NCI-H128 (cell line): ENCODE measurements around the gene RGS19.

Source experiments
- DNase-seq: peaks from one replicate; lab custom pipeline; 2025; ENCODE audit not compliant: unreplicated experiment; lab: John Stamatoyannopoulos, UW

The RGS19 gene

DNA sequence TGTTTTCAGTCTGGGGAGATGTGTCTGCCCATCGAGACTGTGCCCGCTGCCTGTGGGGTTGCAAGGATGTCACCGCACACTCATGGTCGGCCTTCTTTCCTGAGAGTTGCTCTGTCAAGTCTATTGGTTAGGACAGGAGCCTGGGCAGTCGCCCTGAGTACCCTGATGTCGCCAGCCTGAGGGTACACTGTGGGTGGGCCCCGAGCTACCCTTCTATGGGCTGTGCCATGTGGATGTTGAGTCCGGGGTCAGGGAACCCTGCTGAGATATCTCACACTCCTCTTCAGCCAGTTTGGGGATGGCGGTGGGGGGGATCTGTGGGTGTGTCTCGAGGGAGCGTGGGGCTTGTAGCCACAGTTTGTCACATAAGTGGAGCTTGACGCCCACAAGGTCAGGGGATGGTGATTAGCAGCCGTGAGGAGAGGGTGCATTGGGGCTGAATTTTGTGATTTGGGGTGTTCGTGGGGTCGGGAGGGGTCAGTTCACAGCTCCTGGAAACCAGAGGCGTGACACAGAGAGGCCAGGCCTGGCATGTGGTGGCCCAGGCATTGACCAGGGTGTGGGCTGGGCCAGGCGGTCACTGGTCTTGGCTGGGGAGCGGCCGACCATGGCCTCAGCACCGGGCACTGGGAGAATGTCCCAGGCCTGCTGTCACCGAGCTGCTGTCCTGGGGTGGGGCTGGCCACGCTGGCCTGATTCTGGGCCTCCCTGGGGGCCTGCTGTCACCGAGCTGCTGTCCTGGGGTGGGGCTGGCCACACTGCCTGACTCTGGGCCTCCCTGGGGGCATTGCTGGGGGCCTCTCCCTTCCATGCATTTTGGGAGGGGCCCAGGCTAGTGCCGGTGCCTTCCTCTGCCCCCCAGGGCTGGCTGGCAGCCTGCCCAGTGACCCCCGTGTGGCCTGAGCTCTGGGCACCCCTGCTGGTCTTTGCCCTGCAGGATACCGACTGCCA is 29.7 kb upstream of the RGS19 start:
- DNase-seq = no peak

DNA sequence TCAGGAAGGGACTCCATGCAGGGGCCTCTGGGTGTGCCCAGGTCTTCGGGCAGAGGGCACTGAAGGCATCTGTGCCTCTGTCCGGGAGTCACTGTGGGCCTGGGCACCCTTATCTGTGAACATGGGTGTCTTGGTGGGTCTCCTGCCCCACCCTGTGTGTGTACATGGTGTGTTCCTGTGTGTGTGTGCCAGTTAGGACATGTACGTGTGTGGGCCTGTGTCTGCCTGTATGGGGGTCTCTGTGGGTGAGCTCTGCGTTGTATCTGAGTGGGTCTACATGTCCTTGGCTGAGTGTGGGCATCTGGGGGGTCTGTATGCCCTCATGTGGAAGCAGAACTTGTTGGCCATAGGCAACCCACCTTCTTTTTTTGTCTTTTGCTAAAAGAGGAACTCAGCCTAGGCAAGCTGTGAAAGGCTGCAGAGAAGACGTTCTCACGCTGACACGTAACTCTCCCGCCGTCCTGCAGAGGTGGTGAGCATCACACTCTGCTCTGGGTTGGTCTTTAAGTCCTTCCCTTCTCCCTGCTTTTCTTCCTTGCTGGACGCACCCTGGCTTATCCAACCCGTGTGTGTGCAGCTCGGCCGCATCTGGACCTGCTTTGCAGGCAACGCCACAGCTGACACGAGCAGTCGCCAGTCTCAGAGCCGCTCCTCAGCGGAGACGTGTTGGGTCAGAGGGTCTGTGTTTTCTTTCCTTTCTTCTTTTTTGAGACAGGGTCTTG is 28.6 kb upstream of the RGS19 start:
- no peak for DNase-seq

DNA sequence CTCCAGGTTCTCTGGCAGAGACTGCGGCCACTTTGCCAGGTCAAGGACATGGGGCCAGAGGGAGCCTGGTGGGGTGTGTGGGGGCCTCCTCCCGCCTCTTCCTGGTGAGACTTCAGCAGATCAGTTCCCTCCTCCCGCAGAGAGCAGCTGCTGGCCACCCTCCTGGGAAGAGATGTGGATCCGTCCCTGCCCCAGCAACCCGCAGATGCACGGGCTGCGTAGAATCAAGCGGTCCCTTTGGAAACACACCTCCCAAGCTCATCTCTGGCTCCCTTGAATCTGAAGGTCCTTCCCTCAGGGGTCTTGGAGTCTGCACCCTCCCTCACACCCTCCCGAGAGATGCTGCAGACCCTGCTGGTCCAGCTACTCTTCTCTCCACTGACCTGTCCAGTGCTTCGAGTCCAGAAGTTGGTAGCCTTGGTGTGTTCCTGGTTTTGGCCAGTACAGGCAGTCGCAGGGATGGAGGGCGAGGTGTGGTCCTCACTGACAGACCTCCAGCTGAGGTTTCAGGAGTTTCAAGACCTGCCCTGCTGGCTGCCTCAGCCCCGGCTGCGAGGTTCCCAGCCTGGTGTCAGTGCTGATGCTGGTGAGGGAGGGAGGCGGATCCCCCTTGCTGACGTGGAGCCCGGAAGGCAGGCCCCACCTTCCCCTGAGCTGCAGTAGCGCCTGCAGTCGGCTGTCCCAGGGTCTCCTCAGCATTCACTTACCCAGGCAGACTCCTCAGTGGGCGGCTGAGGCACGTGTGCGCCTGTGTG is 27.8 kb upstream of the RGS19 start, which contains the start of gene NPBWR2:
TSS of gene NPBWR2 (minus strand) at position 585 of the 755 bp plus-strand sequence. CDS start 734 bp downstream, outside the sequence.
- no peak for DNase-seq

DNA sequence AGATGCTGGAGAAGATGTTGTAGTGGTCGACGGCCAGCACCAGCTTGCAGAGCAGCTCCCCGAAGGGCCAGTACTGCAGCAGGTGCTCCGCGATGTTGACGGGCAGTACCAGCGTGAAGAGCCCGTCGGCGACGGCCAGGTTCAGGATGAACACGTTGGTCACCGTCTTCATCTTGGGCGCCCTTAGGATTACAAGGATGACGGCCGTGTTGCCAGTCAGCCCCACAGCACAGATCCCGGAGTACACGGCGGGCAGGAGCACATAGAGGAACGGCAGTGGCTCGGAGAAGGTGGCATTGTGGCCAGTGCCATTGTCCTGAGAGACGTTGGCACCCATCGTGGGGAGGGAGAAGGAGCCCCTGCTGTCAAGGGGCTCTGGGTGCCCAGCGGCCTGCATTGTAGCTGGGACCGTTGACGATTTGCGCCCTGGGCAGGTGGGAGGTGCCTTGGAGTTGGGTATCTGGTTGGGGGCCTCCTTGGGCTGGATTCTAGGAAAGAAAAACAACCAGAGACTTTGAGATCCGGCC is 27.2 kb upstream of the RGS19 start:
- no peak for DNase-seq

- DNase-seq = no peak
These were observed 26.6 kb upstream of the RGS19 start for GRCh38 chr20:64105846-64106434.

DNA sequence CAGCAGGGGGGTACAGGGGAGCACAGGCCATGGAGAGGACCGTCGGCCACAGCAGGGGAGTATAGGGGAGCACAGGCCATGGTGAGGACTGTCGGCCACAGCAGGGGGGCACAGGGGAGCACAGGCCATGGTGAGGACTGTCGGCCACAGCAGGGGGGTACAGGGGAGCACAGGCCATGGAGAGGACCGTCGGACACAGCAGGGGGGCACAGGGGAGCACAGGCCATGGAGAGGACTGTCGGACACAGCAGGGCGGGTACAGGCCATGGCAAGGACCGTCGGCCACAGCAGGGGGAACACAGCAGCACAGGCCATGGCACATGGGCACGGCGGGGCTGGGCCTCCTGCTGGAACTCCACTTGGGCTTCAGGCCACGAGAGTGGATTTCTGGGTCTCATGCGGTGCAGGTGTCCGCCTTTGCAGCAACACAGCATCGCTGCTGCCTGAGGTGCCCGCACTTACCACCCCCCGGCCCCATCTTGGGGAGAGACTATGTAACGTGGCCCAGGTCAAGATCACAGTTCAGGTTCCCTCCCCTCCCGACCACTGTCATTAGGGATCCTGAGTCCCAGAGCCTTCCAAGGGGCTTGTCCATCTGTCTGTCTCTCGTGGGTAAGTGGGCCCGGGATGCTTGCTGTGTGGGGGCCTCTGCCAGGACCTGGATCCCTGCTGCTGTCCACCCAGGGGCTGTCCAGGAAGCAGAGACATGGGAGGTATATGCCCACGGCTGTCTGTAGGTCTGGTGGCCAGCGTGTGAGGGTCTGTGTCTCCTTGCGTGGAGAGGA is 25.5 kb upstream of the RGS19 start:
- no peak for DNase-seq

- no peak for DNase-seq
These were observed 24.8 kb upstream of the RGS19 start for GRCh38 chr20:64103871-64104666.

- DNase-seq = peak; percentile 63
These were observed 23.5 kb upstream of the RGS19 start for GRCh38 chr20:64102647-64103354.

GRCh38 chr20:64101731-64102621 is 22.7 kb upstream of the RGS19 start:
- no peak for DNase-seq

DNA sequence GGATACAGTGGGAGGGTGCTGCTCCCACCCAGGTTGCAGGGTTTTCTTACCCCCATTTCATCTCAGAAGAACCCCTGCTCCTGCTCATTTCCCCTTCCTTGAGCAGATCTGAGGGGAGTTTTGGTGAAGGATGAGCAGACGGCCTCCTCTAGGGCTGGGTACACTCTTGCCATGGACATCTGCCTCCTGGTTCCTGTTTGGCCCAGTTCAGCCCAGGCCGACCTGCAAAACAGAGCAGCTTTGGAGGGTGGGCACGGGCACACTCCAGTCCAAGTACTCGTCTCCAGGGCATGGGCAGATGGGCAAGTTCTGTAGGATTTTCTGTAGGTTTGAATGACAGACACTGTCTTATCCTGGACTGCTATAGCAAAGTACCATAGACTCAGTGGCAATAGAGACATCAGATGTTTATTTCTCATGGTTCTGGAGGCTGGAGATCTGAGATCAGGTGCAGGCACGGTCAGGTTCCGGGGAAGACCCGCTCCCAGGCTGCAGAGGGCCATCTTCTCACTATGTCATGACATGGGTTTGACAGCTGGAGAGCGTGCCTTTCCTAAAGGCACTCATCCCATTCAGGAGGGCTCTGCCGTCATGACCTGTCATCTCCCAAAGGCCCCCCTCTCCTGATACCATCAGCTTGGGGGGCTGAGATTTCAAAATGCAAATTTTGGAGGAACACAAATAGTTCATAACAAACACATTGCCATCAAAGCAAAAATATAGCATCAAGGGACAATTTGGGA is 21.8 kb upstream of the RGS19 start:
- no peak for DNase-seq

DNA sequence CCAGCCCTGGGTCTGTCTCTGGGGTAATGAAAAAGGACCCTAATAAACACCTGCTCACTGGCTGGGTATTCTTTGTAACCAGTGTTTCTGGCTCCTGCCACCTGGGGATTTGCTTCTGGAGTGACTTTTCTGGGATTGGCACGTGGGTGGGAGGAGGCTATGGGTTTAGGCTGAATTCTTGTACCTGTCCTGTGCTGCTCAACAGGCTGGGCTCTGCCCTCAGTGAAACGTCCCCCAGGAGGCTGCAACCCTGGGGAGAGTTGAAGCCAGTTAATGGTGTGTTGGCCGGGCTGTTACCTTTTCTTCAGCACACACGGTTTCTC is 21.2 kb upstream of the RGS19 start:
- DNase-seq = no peak

GRCh38 chr20:64099880-64100565 is 20.7 kb upstream of the RGS19 start:
- DNase-seq = no peak

DNA sequence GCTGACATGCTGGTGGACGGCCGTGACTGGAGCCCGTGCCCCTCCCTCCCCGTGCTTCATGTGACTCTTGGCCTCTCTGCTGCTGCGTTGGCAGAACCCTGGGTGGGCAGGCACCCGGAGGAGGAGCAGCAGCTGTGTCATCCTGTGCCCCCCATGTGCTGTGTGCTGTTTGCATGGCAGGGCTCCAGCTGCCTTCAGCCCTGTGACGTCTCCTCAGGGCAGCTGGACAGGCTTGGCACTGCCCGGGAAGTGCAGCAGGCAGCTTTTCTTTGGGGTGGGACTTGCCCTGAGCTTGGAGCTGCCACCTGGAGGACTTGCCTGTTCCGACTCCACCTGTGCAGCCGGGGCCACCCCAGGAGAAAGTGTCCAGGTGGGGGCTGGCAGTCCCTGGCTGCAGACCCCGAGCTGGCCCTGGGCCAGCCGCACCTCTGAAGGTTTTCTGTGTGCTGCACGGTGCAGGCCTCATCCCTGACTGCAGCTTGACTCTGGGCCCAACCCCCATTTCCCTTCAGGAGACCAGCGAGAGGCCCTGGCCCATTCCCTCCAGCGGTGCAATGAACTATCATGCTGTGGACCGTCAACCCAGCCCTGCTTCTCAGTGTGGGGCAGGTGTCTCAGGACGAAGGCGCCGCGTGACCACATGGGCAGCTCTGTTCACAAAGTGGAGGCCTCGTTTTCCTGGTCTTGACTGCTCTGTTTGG is 19.9 kb upstream of the RGS19 start:
- no peak for DNase-seq

GRCh38 chr20:64098471-64099013 is 19.2 kb upstream of the RGS19 start:
- no peak for DNase-seq

- no peak for DNase-seq
These were observed 17.2 kb upstream of the RGS19 start for GRCh38 chr20:64096535-64096934.
